GM13976 (cell line): ENCODE results near the gene TMED8.
A peak's percentile ranks its signal among the peaks of the same experiment; 100 is the strongest.

Source experiments
- DNase-seq: peaks from one replicate; pipeline ENCODE4 v3.0.0; 2012; ENCODE audit warnings: low spot score
- CTCF ChIP-seq: IDR thresholded peaks from 2 replicates; pipeline ENCODE4 v1.5.1; 2012; ENCODE audit warnings: borderline replicate concordance, mild to moderate bottlenecking; ENCODE audit not compliant: insufficient read depth; ENCODE audit errors: extremely low read depth, missing control alignments, control extremely low read depth
- in situ Hi-C: fragments of 300-500 bp; cut with MboI; formaldehyde crosslinking; loops from one replicate; pipeline ENCODE4 v1.12.0; 2022; ENCODE audit warnings: low sequenced_read_pairs, mixed read lengths, inconsistent platforms; ENCODE audit not compliant: unreplicated experiment

The TMED8 gene

GRCh38 chr14:77303417-77304156 lies 73.3 kb downstream of the TMED8 start:
- TF ChIP-seq CTCF = no peak
- in situ Hi-C loops = no loop called here
- no peak for DNase-seq

DNA sequence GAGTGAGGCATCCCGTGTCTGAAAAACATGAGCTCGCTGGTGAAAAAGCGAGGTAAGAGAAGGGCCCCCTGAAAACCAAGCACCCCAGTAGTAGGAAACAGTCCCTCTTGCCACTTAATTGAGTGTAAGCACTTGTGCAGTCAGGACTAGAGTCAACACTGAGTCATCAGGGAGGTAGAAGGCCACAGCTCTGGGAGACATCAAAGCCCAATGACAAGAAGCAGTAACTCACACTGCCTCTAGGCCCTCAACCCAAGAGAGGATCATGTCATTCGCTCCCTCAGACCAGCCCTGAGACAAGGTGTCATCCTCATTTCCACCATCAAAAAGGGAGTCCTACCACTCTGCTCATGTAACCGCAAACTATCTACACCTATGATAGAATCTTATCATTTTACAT lies 74.0 kb downstream of the TMED8 start:
- in situ Hi-C loops = no loop called here
- TF ChIP-seq CTCF = no peak
- peak; percentile 36 for DNase-seq

- TF ChIP-seq CTCF = peak; percentile 68
- peak; percentile 72 for DNase-seq
- in situ Hi-C loops = no loop called here
These were observed 75.8 kb downstream of the TMED8 start for GRCh38 chr14:77301103-77301502.

GRCh38 chr14:77299771-77300170 lies 77.1 kb downstream of the TMED8 start:
- in situ Hi-C loops = no loop called here
- TF ChIP-seq CTCF = no peak
- DNase-seq = no peak

- DNase-seq = no peak
- no peak for TF ChIP-seq CTCF
- in situ Hi-C loops = no loop called here
These were observed 80.0 kb downstream of the TMED8 start for GRCh38 chr14:77296906-77297305.

- in situ Hi-C loops = no loop called here
These were observed 80.7 kb downstream of the TMED8 start for GRCh38 chr14:77296155-77296554.

More at GRCh38 chr14:77296155-77296554, 80.7 kb downstream of the TMED8 start:
- no peak for TF ChIP-seq CTCF
- DNase-seq = no peak
